ENCODE data around the gene ABTB2.
"Not testable (repeated sequence)": the region's sequence is repeated elsewhere in the genome, so short reads cannot be mapped to it uniquely, and the experiment has no call there.

The ABTB2 gene

GRCh38 chr11:34260072-34260575, 97.7 kb downstream of the ABTB2 start:
- ATAC-seq, result no peak

DNA sequence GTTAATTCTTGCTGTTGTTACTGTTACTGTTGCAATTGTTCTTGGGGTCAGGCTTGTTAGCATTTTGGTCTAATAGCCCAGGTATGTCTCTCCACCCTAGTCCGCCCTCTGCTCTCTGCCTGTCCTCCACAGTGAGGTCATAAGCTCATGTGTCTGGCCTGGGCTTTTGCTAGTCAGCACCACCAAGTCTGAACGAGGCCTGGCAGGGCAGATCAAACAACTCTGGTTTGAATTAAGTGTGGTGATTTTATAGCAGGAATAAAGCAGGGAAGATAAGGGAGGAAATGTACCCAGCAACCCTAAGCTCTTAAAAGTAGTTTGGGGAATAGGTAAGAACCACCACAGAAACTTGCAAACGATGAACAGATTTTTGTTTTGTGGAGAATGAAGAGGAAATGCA, 98.7 kb downstream of the ABTB2 start:
- ATAC-seq, result no peak

- no peak for ATAC-seq
These were observed 101.2 kb downstream of the ABTB2 start for GRCh38 chr11:34256626-34257025.

- no peak for ATAC-seq
These were observed 101.7 kb downstream of the ABTB2 start for GRCh38 chr11:34256150-34256549.

- no peak for ATAC-seq
These were observed 102.7 kb downstream of the ABTB2 start for GRCh38 chr11:34255101-34255500.

DNA sequence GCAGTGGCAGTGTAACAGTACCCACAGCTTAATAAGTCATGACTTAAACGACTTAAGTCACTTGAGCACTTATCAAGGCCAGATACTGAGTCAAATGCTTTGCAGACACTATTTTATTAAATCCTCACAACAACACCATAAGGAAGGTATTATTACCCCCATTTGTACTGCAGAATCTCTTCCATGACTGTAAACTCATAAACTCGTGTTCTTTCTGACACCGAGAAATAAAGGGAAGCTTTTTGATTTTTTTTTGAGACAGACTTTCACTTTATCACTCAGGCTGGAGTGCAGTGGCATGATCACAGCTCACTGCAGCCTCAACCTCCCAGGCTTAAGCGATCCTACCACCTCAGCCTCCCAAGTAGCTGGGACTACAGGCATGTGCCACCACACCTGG, 103.8 kb downstream of the ABTB2 start:
- no peak for ATAC-seq

DNA sequence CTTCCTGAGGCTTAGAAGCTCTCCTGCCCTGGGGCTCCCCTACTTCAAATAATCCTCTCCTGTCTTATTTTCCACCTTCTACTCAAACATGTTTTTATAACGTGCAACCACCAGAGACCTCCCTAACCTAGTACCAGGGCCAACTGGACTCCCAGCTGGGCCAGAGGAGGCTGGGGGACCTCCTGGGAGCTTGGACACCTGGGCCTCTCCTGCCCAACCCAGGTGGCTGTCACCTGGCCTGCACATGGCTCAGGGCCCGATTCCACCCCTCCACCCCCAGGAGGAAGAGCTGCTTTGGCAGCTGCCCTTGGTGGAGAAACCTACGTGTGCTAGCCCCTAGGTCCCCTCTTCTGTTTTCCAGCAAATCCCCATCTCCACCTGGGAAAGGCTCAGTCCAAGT, 105.2 kb downstream of the ABTB2 start:
- ATAC-seq, result no peak

GRCh38 chr11:34252015-34252414, 105.8 kb downstream of the ABTB2 start:
- no peak for ATAC-seq

DNA sequence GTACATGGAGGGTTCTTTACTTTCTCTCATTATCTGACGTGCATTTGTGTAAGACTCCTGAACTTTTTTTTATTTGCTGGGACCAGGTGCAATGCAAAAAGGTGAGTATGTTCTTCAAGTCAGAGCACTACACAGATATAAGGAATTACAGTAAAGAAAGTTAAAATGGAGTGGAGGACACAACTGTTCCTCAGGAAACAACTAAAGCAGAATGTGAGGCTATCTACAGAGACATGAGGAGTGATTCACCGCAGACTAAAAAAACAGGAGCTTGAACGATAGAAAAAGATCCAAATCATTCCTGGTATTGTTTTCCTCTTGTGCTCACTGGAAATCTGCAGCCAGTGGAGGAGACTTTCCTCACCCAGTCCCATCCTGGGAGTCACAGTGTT, 106.2 kb downstream of the ABTB2 start:
- ATAC-seq, result no peak

GRCh38 chr11:34250732-34251588, 106.8 kb downstream of the ABTB2 start:
- peak; percentile 100 for ATAC-seq

GRCh38 chr11:34250211-34250610, 107.6 kb downstream of the ABTB2 start:
- no peak for ATAC-seq

GRCh38 chr11:34249439-34249838, 108.4 kb downstream of the ABTB2 start:
- no peak for ATAC-seq

DNA sequence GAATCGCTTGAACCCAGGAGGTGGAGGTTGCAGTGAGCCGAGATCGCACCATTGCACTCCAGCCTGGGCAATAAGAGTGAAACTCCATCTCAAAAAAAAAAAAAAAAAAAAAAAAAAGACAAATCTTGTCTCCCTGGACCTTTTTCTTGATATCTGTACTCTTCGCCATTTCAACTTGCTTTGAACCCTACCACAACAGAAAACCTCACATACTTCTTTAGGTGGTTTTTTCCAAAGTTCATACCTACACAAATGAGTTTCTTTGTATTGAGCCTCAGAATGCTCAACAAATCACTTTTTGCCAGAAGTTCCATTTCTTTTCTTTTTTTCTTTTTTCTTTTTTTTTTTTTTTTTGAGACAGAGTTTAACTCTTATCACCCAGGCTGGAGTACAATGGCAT, 111.3 kb downstream of the ABTB2 start:
- ATAC-seq, result not testable (repeated sequence)

DNA sequence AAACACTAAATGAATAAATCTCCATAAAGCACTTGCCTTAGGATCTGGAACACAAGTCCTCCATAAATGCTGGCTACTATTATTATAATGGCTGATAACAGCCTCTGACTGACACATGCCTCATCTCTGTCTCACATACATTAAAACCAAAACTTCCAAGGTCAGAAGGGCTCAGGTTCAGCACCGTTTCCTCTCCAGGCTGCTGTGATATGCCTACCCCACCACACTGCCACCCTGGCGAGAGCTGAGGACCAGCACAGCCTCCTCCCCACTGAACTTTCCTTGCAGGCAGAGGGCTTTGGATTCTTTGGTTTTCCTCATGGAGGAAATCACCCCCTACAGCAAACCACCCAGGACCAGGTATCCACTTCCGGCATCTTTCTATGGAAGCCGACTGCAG, 112.8 kb downstream of the ABTB2 start:
- ATAC-seq, result peak; percentile 27 to 38

GRCh38 chr11:34243600-34244464, 114.0 kb downstream of the ABTB2 start:
- peak; percentile 75 to 76 for ATAC-seq

DNA sequence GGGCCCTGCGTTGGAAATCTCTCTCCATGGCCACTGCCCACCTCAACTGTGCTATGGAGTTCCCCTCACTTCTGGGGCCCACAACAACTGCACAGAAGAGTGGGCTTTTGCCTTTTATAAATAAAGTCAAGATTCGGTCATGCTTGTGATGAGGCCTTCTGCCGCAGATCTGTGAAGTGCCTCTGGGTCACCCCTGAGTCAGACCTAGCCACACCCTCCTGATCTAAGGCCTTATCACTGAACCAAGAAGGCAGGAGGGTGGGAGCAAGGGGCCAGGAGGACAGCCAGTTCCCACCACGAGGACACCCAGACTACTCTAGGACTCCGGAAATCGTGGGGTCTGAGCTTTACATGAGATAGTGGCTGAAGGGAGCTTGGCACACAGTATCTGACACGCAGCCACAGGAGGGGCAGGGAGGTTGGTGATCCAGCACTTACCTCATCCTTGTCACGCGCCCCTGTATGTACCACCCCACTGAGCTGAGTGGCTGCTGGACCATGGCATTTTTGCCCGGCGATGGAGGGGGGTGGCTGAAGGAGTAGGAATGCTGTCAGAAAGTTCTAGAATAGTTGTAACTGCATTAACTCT, 115.7 kb downstream of the ABTB2 start:
- peak; percentile 18 to 19 for ATAC-seq

DNA sequence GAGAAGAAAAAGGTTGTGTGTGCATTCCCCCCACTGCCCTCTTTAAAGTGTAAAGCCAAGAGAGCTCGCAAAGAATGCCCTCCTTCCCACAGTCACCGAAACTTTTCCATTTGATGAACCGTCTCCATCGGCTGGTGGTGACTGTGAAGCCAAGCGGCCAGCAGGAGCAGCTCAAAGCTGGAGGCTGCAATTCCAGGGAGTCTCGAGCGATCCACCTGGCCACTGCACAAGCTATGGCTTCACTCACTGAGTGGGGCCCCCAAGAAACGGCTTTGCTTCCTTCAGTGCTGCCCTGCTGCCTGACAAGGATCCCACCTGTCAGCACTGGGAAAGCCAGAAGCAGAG, 117.7 kb downstream of the ABTB2 start:
- ATAC-seq, result peak in 1 of 2 donors; percentile 9

DNA sequence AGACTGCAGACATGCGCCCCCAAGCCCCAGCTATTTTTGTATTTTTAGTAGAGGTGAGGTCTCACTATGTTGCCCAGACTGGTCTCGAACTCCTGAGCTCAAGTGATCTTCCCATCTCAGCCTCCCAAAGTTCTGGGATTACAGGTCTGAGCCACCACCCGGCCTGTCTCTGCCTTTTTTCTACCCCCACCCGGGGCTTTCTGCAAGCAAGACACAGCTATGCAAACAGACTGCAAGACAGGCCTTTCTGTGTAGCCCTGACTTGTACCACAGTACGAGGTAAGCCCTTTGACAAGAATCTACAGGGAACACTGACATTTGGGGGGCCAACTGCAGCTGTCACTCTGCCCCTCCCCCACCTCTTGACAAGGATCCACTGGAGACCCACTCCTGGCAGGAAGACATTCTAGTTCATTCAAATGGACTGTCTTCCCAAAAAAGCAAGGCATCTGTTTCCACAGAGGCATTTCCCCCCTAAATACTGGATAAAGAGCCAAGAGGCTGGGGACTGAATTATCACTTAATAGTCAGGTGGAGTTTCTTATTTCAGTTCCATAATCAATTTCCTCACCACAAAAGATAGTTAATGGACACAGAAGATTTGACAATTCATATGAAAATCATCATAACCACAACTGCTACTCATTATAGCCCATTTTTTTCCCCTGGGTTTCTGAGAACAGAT, 118.2 kb downstream of the ABTB2 start:
- peak in 1 of 2 donors; percentile 10 for ATAC-seq

GRCh38 chr11:34238966-34239365, 118.8 kb downstream of the ABTB2 start:
- ATAC-seq, result no peak

DNA sequence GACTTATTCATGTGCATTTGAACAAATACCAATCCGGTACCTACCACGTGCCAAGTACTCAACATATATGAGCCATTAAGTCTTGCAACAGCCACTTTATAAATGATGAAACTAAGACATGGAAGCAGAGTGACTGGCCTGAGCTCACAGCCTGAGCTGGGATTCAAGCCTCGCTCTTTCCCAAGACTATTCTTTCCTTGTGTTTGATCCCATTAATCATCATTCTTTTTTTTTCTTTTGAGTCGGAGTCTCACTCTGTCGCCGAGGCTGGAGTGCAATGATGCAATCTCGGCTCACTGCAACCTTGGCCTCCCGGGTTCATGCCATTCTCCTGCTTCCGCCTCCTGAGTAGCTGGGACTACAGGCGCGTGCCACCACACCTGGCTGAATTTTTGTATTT, 119.3 kb downstream of the ABTB2 start:
- ATAC-seq, result no peak

DNA sequence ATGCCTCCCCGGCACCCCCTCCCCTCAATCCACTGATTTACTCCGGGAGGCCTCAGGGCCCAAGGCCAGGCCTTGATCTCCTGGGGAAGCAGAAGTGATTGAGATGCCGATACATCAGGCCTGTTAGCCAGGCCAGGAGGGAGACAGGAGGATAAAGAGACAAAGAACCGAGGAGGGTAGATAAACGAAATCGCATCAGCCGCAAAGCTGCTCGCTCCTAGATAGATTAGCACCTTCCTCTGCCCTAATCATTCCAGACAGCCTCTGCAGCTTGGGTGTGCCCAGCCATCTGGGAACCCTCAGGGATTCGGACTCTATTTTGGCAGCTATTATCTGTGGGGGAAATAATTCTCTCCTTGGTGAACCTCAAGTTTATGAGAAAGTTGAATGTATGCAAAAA, 121.2 kb downstream of the ABTB2 start:
- ATAC-seq, result no peak

DNA sequence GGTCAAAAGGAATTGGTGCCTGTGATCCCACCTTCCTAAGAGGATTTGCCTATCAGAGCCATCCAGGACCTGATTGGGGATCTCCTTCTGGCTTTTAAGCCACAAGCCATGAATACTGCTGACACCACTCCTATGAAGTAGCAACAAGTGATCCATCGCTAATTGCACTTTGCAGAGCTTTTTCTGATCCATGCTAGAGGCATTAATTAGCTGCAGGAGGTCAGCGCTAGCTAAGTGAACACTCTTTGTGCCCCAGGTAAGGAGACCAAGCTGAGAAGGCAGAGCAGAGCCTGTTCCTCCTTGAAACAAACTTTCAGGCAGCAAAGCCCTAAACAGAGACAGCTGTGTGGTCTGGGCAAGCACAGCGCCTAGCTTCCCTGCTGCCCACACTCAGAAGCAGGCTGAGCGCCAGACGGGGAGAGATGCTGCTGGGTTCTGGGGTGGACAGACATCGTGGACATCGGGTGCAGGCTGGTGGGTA, 122.2 kb downstream of the ABTB2 start:
- ATAC-seq, result no peak

DNA sequence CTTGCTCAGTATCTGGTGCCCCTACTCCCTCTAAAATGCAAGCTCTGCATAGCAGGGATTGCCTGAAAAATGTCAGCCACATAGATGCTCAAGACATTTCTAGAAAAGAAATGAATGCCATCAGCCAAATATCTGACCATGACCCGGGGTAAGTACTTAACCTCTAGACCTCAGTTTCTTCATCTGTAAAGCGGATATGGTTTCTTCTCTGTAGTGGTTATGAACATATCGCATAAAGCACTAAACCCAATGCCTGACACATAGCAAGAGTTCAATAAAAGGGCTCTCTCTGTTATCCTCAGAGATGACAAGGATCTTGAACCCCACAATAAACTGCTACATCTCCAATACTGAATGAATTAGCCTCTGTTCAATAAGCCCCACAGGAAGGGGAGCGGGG, 122.6 kb downstream of the ABTB2 start:
- ATAC-seq, result peak; percentile 64 to 72

All from activated CD4-positive, CD25-positive, alpha-beta regulatory T cell treated with anti-CD3 and anti-CD28 coated beads, Interleukin-2, amount 50 U/mL, for 24 hours (primary cell).